HG03354 (cell line): ENCODE results near the gene RCSD1.
"Not testable (repeated sequence)": the region's sequence is repeated elsewhere in the genome, so short reads cannot be mapped to it uniquely, and the experiment has no call there.

Source experiments
- ATAC-seq: cut with Tn5 transposase; IDR thresholded peaks from one replicate; pipeline ENCODE4 v1.9.1; 2021; ENCODE audit warnings: mild to moderate bottlenecking; ENCODE audit not compliant: unreplicated experiment, poor library complexity, severe bottlenecking

RCSD1 gene

DNA sequence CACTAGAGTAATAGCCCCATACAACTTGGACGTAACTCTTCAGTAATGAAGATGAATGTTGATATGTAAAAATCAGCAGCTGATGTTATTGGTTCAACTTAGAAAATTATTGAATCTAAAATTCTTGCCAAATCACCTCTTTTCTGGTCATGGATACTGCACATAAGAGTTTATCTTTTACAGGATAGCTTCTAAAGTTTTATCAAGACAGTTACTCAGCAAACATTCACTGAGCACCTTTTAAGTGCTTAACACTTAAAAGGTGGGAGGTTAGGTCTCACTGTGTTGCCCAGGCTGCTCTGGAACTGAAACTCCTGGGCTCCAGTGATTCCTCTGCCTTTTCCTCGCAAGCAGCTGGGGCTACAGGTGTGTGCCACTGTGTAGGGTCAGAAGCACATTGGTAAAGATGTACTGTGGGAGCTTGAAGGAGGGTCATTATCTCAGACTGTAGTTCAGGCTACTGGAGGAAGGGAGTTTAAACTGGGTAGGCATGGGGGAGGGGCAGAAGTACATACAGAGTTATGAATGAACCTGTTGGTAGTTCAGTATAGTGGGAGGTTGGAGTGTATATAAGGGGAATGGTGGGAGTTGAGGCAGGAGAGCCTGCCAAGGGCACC, 93.8 kb downstream of the RCSD1 start:
- ATAC-seq, result no peak

DNA sequence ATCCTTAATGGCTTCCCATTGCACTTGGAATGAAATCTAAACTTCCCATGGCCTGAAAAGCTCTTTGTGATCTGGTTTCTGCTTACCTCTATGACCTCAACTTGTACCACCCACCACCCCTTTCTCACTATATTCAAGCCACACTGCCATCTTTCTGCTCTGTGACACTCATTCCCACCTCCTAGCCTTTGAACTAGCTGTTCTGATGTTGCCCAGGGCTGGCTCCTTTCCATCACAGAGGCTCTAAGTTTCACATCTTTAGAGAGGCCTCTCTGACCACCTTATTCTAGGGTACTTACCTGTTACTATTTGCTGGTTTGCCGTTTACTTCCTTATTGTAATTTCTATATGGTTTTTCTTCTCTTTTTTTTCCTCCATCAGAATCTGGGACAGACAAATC, 96.0 kb downstream of the RCSD1 start:
- ATAC-seq, result no peak

DNA sequence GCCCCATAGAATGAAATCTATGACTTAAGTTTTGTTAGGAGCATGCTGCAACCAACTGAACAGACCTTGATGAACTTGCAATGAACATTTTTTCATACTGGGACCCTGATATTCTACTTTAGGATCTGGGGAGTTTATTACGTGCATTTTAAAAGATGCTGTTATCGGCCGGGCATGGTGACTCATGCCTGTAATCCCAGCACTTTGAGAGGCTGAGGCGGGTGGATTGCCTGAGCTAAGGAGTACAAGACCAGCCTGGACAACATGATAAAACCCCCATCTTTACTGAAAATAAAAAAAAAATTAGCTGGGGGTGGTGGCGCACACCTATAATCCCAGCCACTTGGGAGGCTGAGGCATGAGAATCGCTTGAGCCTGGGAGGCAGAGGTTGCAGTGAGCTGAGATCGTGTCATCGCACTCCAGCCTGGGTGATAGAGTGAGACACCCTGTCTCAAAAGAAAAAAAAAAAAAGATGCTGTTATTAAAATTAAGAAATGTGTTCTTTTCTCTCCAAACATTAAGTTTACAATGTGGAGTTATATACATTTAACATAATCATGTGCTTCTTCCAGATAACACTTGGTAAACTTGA, 98.9 kb downstream of the RCSD1 start:
- ATAC-seq, result no peak

DNA sequence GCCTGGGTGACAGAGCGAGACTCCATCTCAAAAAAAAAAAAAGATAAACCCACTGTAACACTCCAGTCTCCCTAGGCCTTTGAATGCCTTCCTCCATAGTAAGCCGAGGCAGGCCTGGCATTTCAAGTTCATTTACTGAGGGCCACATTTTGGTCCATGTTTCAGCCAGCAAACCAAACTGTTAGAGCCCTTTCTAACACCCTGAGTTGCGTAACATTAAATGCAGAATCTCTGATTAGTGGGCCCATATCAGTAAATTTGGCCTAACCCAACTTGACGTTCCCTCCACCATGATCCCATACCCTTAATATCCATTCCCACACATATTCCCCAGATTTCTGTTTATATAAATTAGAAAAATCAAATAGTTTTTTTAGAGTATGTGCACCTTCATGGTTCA, 104.2 kb downstream of the RCSD1 start:
- no peak for ATAC-seq

DNA sequence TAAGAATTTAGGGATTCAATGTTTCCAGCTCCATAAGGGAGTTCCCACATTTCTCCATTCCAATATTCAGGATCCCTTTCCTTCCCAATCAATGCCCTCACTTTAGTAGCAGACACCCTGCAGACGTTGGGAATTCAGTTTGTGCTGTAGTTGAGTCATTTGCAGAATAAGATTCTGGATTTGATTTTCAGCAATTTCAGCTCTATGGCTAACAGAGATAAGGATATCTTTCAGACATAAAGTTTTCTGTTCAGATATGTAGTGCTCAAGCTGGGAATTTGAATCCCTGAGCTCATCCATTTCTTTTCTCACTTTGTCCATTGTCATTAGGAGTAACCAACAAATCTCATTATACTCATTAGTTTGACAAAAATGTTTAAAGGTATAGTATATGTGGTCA, 104.8 kb downstream of the RCSD1 start:
- no peak for ATAC-seq

DNA sequence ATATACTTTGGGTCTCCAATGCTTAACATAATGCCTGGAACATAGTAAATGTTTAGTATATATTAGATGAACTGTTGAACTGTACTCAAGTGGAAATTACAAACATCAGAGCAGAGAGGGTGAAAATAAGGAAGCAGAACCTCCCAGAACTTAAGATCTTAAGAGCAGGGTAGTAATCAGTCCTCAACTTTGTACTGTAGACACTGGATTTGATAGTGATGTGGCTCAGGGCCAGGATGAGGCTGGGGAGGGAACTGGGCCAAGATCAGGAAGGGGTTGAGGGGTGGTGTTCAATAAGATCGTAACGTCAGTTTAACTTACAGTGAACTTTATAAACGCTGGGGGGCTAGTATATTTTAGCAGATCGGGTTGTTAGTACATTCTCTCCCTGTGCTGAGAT, 107.1 kb downstream of the RCSD1 start:
- ATAC-seq, result no peak

DNA sequence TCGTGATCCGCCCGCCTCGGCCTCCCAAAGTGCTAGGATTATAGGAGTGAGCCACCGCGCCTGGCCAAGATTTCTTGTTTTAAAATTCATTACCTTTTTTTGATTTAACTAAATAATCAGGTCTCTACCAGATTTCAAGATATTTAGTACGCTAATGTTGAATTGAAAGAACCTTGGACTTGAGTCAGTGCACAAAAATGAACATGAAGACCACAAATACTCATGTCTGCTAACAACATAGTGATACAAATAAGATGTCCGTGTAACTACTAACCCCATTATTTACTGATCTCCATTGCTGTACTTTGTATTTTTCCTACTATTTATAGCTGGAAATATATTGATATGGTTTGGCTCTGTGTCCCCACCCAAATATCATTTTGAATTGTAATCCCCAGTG, 108.1 kb downstream of the RCSD1 start:
- ATAC-seq, result no peak

DNA sequence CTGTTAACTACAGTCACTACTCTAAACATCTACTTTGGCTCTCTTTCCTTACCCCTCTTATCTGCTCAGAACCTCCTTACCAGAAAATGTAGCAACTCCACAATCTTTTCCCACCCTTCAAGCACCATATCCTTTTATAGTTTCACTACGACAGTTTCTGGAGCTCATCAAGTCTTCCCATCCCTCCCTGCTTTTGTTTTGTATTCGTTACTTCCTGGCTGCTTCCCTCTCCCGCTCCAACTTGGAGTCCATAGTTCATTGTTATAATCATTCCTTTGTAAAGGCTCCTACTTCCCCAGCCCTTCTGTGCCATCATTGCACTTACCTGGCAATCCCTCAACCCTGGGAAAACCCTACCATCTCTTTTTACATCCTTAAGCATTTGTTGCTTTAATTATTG, 109.7 kb downstream of the RCSD1 start:
- ATAC-seq, result no peak

DNA sequence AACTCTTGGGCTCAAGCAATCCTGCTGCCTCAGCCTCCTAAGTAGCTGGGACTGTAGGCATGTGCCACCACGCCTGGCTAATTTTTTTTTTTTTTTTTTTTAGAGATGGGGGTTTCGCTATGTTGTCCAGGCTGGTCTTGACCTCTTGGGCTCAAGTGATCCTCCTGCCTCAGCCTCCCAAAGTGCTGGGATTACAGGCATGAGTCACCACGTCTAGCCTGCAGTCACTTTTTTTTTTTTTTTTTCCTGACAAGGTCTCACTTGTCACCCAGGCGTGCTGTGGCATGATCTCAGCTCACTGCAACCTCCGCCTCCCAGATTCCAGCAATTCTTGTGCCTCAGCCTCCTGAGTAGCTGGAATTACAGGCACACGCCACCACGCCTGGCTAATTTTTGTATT, 111.1 kb downstream of the RCSD1 start:
- ATAC-seq, result not testable (repeated sequence)

DNA sequence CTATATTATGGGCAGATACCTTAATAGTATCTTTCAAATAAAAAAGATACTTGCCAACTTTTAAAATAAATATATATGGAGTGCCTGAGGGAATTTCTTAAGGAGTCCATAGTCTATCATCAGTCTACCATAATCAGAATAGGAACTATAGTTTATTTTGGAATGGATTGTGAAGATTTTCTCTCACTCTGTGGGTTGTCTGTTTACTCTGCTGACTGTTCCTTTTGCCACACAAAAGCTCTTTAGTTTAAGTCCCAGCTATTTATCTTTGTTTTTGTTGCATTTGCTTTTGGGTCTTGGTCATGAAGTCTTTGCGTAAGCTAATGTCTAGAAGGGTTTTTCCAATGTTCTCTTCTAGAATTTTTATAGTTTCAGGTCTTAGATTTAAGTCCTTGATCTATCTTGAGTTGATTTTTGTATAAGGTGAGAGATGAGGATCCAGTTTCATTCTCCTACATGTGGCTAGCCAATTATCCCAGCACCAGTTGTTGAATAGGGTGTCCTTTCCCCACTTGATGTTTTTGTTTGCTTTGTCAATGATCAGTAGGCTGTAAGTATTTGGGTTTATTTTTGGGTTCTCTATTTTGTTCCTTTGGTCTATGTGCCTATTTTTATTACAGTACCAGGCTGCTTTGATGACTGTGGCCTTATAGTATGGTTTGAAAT, 112.5 kb downstream of the RCSD1 start:
- not testable (repeated sequence) for ATAC-seq

DNA sequence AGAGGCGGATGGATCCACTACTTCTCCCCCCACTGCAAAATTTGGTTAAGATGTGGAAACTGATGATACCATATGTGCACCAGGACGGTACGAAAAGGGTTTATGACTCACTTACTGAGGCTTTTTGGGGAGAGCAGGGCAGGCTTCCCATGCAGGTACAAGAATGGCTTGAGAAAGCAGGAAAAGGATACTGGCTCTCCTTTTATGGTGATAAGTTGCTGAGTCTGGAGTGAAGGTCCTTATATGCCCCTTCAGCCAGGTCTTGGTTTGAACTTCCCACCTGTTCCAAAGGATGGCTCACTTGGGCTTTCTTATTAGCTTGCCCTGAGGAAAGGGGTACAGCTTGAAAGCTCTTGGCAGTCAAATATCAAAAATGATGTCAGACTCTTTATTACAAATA, 114.9 kb downstream of the RCSD1 start:
- ATAC-seq, result no peak

DNA sequence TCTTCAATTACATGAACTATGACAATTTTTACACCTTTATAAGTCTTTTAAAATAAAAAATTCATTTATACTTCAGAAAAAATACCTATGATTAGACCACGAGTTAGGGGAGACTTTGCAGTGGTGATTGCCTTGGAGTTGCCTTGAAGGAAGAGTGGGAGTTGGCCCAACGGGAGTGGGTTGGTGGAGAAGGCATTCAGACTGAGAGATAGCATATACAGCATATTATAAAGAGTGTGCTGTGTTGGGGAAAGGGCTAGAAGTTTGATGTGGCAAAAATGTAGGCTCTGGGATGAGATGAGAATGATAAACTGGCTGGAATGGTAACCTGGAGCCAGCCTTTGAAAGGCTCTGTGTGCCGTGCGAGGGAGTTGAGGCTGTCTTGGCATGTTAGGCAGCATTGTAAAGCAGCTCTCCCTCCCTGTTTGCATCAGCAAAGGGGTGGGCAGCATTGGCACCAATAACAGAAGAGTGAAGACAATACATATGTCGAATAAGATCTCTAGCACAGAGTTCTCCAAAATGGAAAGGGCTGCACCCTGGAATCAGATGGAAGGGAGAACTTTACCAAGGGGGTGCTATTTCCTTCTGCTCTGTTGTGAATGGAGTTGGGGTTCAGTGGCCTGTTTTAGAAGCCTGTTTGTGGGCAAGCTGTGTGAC, 116.1 kb downstream of the RCSD1 start:
- ATAC-seq, result no peak

DNA sequence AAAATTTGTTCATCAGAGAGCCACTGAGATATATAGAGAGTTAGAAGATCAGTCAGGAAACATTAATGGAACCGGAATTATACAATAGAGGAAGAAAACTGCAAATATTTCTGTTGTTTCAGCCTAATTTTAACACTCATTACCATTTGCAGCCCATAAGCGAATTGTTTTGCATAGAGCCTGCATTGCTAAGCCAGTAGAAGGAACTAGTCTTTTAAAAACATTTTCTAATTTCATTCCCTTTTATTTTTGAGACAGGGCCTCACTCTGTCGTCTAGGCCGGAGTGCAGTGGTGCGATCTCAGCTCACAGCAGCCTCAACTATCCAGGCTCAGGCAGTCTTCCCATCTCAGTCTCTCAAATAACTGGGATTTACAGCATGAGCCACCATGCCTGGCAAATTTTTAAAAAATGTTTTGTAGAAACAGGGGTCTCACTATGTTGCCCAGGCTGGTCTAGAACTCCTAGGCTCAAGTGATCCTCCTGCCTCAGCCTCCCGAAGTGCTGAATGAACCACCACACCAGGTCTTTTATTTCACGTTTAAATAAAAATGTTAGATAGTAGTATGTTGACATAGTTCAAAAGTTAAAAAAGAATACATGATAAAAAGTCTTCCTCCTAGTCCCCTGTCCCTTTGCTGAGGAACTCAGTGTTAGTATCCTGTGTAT, 117.1 kb downstream of the RCSD1 start:
- ATAC-seq, result peak; percentile 66

DNA sequence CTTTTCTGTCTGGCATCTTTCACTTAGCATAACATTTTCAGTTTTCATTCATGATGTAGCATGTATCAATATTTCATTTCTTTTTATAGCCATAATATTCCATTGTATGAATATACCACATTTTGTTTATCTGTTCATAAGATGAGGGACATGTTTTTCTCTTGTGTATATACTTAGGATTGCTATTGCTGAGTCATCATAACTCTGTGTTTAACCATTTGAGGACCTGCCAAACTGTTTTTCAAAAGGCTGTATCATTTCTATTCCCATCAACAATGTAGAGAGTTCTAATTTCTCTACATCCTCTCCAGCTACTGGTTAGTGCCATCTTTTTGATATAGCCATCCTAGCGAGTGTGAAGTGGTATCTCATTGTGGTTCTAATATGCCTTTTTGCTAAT, 118.0 kb downstream of the RCSD1 start:
- no peak for ATAC-seq

DNA sequence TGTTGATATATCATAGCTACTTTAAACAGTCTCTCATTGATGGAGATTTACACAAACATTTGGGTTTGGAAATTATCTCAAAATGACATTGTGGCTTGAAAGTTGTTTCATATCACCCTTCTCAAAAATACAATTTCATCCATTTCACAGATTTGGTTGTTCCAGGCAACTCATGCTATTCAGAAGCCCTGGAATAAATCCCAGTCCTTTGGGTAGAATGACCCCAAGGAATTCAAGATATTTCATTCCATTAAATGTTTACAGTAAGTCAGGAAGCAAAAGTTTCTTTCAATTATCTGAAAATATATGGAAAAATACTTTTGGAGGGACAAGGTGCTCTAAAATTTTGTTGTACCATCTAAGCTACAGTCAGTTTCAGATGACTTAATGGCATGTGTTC, 118.9 kb downstream of the RCSD1 start:
- no peak for ATAC-seq

DNA sequence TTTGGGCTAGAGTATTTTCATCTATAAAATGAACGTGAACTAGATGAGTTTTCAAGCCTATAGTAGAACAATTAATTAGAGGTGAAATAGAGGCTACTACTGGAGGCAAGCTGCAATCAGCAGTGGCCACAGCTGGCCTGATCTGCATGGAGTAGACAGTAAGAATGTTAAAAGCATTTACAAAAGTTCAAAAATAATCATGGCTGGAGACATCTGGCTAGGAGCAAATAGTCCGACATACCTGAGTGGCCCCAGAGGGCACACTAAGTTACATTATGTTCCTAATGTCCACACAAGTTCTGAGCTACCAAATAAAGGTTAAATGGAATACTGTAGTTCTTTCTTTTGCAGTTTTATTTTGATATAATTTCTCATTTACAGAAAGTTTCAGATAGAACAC, 119.7 kb downstream of the RCSD1 start:
- ATAC-seq, result no peak

DNA sequence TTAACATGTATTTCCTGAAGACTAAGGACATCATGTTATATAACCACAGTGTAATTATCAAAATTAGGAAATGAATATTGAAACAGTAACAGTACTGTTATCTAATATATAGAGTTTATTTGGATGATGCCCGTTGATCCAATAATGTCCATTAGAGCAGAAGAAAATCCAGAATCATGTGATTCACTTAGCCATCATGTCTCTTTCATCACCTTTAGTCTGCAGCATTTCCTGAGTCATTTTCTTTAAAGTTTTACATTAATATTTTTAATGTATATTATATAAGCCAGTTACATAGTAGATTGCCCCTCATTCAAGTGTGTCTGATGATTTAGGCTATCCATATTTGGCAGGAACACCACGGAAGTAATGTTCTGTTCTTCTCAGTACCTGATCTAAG, 120.6 kb downstream of the RCSD1 start:
- ATAC-seq, result no peak

DNA sequence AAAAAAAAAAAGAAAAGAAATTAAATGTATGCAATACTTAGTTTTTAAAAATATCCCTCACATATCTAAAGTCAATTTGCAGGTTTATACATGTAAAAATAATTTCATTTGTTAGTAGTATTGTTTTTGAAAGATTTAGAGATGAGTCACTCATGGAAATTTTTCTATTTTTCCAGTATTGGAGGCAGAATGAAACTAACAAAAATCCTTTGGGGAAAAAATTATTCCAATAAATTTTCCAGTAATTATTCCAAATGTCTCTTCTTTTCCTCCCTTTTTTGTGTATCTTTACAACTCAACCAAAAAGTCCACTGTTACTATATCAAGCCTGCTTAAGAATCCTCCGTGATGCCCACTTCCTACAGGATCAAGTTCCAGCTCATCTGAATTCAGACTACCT, 121.6 kb downstream of the RCSD1 start:
- ATAC-seq, result no peak

DNA sequence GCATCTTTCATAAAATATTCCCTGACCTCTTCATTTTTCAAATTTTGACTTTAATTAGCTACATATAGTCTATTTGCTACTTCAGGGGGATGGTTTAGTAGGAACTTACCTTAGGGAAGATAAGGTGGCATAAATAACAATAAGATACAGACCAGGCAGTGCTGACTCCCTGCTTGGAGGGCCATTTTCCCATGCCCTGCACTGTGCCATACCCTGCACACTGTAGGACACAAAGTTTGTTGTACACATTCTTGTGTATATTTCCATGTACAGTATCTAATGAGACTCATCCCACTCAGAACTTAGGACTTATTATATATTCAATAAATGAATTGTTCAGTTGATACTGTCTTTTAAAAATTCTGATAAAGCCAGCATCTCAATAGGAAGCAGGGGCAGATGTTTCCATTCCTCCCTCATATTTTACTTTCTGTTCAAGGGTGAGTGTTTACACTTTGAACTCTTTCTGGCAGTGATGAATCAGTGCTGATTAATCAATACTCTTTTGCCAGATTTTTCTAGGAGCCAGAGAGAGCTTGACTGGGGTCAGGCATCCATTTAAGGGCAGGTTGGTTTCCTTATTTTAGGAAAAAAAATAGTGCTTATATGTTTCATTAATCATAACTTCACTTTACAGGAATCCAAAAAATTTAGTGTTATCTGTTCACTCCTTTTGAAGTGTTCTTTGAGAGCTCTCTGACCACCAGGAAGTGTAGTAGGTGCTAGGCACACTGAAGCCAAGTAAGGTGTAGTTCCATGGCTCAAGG, 122.4 kb downstream of the RCSD1 start:
- ATAC-seq, result peak; percentile 43

DNA sequence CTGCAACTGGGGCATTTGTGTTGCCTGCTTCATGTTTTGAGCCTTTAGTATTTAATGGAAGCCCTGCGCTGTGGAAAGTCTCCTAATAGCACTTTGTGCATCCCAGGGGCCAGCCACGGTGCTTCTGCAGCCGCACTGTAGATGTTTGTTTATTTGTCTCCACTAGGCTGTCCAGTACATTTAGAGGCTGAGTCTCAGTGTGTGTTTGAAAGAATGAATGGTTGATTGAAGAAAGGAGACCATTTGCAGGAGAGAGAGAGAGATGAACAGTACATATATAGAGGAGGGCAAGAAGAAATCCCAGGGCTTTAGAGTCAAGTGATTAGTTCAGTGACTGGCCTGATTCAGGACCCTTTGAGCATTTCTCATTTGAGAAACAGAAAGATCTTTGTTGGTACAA, 125.6 kb downstream of the RCSD1 start:
- no peak for ATAC-seq
